Measurements from ENCODE around the gene LIPE. TPM values are rescaled to one million over a fixed set of nuclear protein-coding genes. Genes with fewer than 3 reads are reported as not detected.

Gene LIPE
- total RNA-seq, 4 donors from 2014 or later: 1,365 to 4,468 (median 1,601) TPM

DNA sequence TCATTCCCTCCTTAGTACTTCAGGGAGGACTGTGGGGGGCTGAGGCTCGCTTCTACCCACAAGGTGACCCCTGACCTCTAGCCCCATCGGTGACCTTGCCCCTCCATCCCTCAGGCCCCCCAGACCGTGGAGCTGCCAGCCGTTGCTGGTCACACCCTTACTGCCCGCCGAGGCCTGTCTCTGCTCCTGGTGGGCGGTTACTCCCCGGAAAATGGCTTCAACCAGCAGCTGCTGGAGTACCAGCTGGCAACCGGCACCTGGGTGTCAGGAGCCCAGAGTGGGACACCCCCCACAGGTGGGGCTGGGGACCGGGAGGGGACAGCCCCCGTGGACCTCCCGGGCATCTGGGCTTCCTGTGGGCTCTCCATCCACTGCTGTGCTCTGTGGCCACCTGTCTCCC lies 69.9 kb downstream of the LIPE start:
- TF ChIP-seq, protein P1, sequence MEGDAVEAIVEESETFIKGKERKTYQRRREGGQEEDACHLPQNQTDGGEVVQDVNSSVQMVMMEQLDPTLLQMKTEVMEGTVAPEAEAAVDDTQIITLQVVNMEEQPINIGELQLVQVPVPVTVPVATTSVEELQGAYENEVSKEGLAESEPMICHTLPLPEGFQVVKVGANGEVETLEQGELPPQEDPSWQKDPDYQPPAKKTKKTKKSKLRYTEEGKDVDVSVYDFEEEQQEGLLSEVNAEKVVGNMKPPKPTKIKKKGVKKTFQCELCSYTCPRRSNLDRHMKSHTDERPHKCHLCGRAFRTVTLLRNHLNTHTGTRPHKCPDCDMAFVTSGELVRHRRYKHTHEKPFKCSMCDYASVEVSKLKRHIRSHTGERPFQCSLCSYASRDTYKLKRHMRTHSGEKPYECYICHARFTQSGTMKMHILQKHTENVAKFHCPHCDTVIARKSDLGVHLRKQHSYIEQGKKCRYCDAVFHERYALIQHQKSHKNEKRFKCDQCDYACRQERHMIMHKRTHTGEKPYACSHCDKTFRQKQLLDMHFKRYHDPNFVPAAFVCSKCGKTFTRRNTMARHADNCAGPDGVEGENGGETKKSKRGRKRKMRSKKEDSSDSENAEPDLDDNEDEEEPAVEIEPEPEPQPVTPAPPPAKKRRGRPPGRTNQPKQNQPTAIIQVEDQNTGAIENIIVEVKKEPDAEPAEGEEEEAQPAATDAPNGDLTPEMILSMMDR (IDR thresholded peaks at IDR 0.05; ENCODE audit: low read depth): no peak

- TF ChIP-seq, protein P1 (IDR thresholded peaks at IDR 0.05; ENCODE audit: low read depth): no peak
These were observed 70.5 kb downstream of the LIPE start for GRCh38 chr19:42356686-42357085.

DNA sequence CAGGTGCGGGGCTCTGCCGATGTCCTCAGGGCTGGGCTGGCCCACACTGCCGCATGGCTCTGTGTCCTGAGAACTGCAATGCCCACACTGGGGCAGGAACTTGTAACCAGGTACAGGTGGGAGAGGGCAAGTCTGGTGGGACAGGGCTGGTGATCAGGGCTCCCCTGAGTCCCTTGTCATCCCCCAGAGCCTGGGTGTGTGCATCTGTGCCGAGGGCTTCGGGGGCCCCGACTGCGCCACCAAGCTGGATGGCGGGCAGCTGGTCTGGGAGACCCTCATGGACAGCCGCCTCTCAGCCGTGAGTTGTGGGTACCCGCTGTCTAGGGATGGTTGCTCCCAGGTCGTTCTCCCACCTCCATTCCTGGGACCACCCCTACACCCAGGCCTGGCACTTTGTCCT lies 71.3 kb downstream of the LIPE start:
- TF ChIP-seq, protein P1 (IDR thresholded peaks at IDR 0.05; ENCODE audit: low read depth): no peak

GRCh38 chr19:42353341-42354015 lies 73.7 kb downstream of the LIPE start:
- TF ChIP-seq, protein P1 (IDR thresholded peaks at IDR 0.05; ENCODE audit: low read depth): no peak

GRCh38 chr19:42352301-42353259 lies 74.6 kb downstream of the LIPE start:
- TF ChIP-seq, protein P1 (IDR thresholded peaks at IDR 0.05; ENCODE audit: low read depth): no peak

Small RNA genes within 50 kb of the gene (small RNA-seq; reads per million reads assigned to genes)
- gene RNU4-60P: not detected

Other genes starting within 250 kb of the LIPE start
- gene DEDD2, start 209.7 kb downstream of the LIPE start, total RNA-seq: 10 to 100 TPM; 17.1 to 34.5 (median 27.0) TPM
- gene ZNF526, start 207.1 kb downstream of the LIPE start, total RNA-seq: 1 to 10 TPM; 3.9 to 9.8 (median 5.8) TPM
- 10 to 100 TPM; 16.0 to 22.0 (median 17.1) TPM for gene GSK3A, start 184.8 kb downstream of the LIPE start, total RNA-seq
- 10 to 100 TPM in 3 of 4 donors, 1 to 10 TPM in 1; 9.9 to 19.4 (median 14.0) TPM for gene ERF, start 172.3 kb downstream of the LIPE start, total RNA-seq
- gene CIC, start 158.1 kb downstream of the LIPE start, total RNA-seq: 10 to 100 TPM; 12.4 to 49.9 (median 14.9) TPM
- under 1 TPM in 1 of 4 donors, not detected in 3; 0.75 TPM for gene PRR19, start 125.3 kb downstream of the LIPE start, total RNA-seq
- 1 to 10 TPM; 2.1 to 9.3 (median 4.7) TPM for gene PAFAH1B3, start 124.8 kb downstream of the LIPE start, total RNA-seq
- gene TMEM145, start 114.1 kb downstream of the LIPE start, total RNA-seq: not detected
- 10 to 100 TPM; 11.9 to 58.8 (median 17.0) TPM for gene MEGF8, start 101.8 kb downstream of the LIPE start, total RNA-seq
- 1 to 10 TPM in 2 of 4 donors, not detected in 2; 3.4 to 7.3 TPM for gene CNFN, start 37.1 kb downstream of the LIPE start, total RNA-seq
- not detected for gene CXCL17, start 15.6 kb upstream of the LIPE start, total RNA-seq
- gene CEACAM1, start 101.1 kb upstream of the LIPE start, total RNA-seq: 1 to 10 TPM in 2 of 4 donors, under 1 TPM in 2; 0.22 to 6.0 (median 2.1) TPM
- gene CEACAM8, start 167.5 kb upstream of the LIPE start, total RNA-seq: under 1 TPM in 1 of 4 donors, not detected in 3; 0.98 TPM

All from subcutaneous adipose tissue (tissue), 4 donors.